ENCODE results near the gene GPR84.

DNA sequence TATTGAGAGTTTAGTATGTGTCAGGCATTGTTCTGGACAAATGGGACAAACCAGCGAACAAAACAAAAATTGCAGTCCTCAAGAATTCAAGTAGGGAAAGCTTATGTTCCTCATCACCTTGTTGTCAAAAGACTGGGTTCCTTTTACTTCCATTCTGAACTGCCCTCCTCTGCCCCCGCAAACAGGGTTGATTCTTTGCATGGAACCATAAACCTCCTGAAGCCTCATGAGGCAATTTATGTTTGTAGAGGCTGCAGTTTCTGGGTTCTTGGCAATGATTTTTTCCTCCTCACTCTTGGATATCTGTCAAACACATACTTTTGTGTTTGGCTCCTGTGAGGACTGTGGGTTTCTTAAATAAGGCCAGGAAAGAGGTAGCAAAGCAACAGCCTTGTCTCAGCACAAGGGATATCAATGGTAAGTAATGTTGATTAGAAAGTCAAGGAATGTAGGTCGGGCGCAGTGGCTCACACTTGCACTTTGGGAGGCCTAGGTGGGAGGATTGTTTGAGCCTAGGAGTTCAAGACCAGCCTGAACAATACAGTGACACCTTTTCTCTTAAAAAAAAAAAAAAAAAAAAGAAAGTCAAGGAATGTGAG is 25.5 kb downstream of the GPR84 start:
- TF ChIP-seq, protein P1, sequence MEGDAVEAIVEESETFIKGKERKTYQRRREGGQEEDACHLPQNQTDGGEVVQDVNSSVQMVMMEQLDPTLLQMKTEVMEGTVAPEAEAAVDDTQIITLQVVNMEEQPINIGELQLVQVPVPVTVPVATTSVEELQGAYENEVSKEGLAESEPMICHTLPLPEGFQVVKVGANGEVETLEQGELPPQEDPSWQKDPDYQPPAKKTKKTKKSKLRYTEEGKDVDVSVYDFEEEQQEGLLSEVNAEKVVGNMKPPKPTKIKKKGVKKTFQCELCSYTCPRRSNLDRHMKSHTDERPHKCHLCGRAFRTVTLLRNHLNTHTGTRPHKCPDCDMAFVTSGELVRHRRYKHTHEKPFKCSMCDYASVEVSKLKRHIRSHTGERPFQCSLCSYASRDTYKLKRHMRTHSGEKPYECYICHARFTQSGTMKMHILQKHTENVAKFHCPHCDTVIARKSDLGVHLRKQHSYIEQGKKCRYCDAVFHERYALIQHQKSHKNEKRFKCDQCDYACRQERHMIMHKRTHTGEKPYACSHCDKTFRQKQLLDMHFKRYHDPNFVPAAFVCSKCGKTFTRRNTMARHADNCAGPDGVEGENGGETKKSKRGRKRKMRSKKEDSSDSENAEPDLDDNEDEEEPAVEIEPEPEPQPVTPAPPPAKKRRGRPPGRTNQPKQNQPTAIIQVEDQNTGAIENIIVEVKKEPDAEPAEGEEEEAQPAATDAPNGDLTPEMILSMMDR (optimal IDR thresholded peaks at IDR 0.05 in 1 of 3, IDR thresholded peaks at IDR 0.05 in 1 of 3, conservative IDR thresholded peaks at IDR 0.05 in 1 of 3; ENCODE audit: extremely low read depth in 1 of 3, insufficient read depth in 2 of 3, low read length in 3 of 3) = no peak
- no peak for TF ChIP-seq EZH2 (IDR thresholded peaks at IDR 0.05; ENCODE audit: low read length)

Measured in keratinocyte (primary cell).